ENCODE measurements around the gene MYH9.

MYH9 gene

DNA sequence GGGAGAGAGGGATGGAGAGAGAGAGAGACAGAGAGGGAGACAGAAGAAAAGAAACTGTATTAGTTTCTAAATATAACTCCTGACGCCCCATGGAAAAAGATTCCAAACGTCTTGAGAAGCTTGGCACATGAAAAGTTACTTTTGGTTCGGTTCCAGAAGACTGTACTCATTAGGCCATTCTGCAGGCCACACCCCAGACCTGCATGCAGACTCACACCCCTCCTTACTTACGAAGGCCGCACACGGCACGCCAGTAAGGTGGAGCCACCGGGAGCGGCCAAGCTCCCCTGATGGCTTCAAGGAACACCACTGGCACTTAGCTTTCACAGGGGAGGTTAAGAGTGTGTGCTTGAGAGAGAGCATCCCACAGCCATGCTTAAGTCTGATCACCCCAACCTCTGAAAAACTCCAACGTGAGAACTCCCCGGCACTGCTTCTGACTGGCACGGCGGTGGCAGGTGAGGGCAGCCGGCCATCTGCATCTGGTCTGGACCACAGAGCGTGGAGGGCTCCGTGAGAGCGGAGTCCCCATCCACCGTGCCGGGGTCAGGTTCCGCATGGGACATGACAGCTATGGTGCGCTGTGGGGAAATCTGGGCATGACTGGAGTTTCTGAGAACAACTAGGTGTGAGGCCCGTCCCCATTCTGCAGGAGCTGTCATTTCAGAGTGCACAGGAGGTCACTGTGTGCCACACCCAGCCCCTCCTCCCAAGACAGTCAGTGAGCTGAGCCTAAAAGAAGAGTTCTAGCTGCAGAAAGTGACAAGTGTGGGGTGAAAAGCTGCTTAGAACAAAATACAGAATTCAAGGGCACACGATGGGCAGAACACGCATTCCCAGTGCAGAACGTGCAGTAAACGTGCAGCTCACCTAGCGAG is 62.4 kb downstream of the MYH9 start:
- Histone ChIP-seq H4K20me1 (ENCODE audit: control insufficient read depth, insufficient read depth, low read depth, low read length) (0 out of 2 replicates have a peak, but pooled peaks cover 3% of the 10 kb centered on the region), H3K9me3 (ENCODE audit: control insufficient read depth, insufficient read depth, low read length) (no peaks in the 10 kb centered on the region), H3K4me1 (ENCODE audit: control insufficient read depth, low read length) (peaks cover 19% of the 10 kb centered on the region), H3K4me2 (ENCODE audit: low read length) (no peak overlapping the region), H3K27ac (ENCODE audit: low read depth, low read length) (no peak overlapping the region), H3K4me3 (ENCODE audit: low read length) (no peak overlapping the region), H3K9me2 (replicated peaks; ENCODE audit: control insufficient read depth, low read length) (no peaks in the 10 kb centered on the region), H3K27me3 (ENCODE audit: control insufficient read depth, low read length) (no peaks in the 10 kb centered on the region), H3F3A (ENCODE audit: control insufficient read depth, insufficient read depth) (no peaks in the 10 kb centered on the region), H3K36me3 (ENCODE audit: control insufficient read depth, low read length) (peaks cover 98% of the 10 kb centered on the region), H3K79me2 (ENCODE audit: control insufficient read depth, low read length) (peaks cover 41% of the 10 kb centered on the region)
- no peak for TF ChIP-seq EZH2phosphoT487 (IDR thresholded peaks at IDR 0.05; ENCODE audit: borderline replicate concordance, low read length)
- TF ChIP-seq, protein P1, sequence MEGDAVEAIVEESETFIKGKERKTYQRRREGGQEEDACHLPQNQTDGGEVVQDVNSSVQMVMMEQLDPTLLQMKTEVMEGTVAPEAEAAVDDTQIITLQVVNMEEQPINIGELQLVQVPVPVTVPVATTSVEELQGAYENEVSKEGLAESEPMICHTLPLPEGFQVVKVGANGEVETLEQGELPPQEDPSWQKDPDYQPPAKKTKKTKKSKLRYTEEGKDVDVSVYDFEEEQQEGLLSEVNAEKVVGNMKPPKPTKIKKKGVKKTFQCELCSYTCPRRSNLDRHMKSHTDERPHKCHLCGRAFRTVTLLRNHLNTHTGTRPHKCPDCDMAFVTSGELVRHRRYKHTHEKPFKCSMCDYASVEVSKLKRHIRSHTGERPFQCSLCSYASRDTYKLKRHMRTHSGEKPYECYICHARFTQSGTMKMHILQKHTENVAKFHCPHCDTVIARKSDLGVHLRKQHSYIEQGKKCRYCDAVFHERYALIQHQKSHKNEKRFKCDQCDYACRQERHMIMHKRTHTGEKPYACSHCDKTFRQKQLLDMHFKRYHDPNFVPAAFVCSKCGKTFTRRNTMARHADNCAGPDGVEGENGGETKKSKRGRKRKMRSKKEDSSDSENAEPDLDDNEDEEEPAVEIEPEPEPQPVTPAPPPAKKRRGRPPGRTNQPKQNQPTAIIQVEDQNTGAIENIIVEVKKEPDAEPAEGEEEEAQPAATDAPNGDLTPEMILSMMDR (IDR thresholded peaks at IDR 0.05; ENCODE audit: low read depth, low read length, poor library complexity, severe bottlenecking) = no peak

GRCh38 chr22:36324414-36324813 is 63.4 kb downstream of the MYH9 start:
- Histone ChIP-seq H3F3A (ENCODE audit: control insufficient read depth, insufficient read depth) (no peaks in the 10 kb centered on the region), H3K79me2 (ENCODE audit: control insufficient read depth, low read length) (peaks cover 31% of the 10 kb centered on the region), H3K4me1 (ENCODE audit: control insufficient read depth, low read length) (peaks cover 10% of the 10 kb centered on the region), H3K27ac (ENCODE audit: low read depth, low read length) (no peak overlapping the region), H3K9me3 (ENCODE audit: control insufficient read depth, insufficient read depth, low read length) (no peaks in the 10 kb centered on the region), H3K9me2 (replicated peaks; ENCODE audit: control insufficient read depth, low read length) (no peaks in the 10 kb centered on the region), H3K4me2 (ENCODE audit: low read length) (no peak overlapping the region), H3K4me3 (ENCODE audit: low read length) (no peak overlapping the region), H3K36me3 (ENCODE audit: control insufficient read depth, low read length) (peaks cover 98% of the 10 kb centered on the region), H3K27me3 (ENCODE audit: control insufficient read depth, low read length) (no peaks in the 10 kb centered on the region), H4K20me1 (ENCODE audit: control insufficient read depth, insufficient read depth, low read depth, low read length) (0 out of 2 replicates have a peak, but pooled peaks cover 2% of the 10 kb centered on the region)
- no peak for TF ChIP-seq EZH2phosphoT487 (IDR thresholded peaks at IDR 0.05; ENCODE audit: borderline replicate concordance, low read length)
- TF ChIP-seq, protein P1 (IDR thresholded peaks at IDR 0.05; ENCODE audit: low read depth, low read length, poor library complexity, severe bottlenecking) = no peak

DNA sequence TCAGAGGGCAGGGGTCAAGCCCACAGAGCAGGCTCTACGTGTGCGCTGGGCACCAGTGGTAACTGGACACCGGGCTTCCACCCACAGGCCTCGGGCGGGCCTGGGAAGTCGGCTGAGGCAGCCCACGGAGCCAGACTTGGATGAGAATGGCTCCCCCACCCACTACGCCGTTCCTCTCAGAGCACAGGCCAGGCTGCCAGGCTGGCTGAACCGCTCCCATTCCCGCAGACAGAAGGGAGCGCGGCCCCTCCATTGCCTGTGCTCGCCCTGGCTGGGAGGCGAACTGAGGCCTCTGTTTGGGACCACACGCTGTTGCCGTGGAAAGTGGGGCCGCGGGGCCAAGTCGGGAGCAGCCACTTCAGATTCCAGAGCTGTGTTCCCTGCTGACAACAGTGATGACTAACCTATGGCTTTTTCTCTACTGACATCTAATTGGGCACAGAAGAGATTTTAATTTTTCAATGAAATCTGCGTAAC is 63.9 kb downstream of the MYH9 start:
- Histone ChIP-seq H3K27me3 (ENCODE audit: control insufficient read depth, low read length) (no peaks in the 10 kb centered on the region), H3K4me3 (ENCODE audit: low read length) (no peak overlapping the region), H3K4me2 (ENCODE audit: low read length) (no peak overlapping the region), H3K27ac (ENCODE audit: low read depth, low read length) (no peak overlapping the region), H3K79me2 (ENCODE audit: control insufficient read depth, low read length) (peaks cover 26% of the 10 kb centered on the region), H3K36me3 (ENCODE audit: control insufficient read depth, low read length) (peaks cover 98% of the 10 kb centered on the region), H3K4me1 (ENCODE audit: control insufficient read depth, low read length) (peaks cover 4% of the 10 kb centered on the region), H3K9me3 (ENCODE audit: control insufficient read depth, insufficient read depth, low read length) (no peaks in the 10 kb centered on the region), H3K9me2 (replicated peaks; ENCODE audit: control insufficient read depth, low read length) (no peaks in the 10 kb centered on the region), H3F3A (ENCODE audit: control insufficient read depth, insufficient read depth) (no peaks in the 10 kb centered on the region), H4K20me1 (ENCODE audit: control insufficient read depth, insufficient read depth, low read depth, low read length) (no peaks in the 10 kb centered on the region)
- TF ChIP-seq, protein P1 (IDR thresholded peaks at IDR 0.05; ENCODE audit: low read depth, low read length, poor library complexity, severe bottlenecking) = no peak
- no peak for TF ChIP-seq EZH2phosphoT487 (IDR thresholded peaks at IDR 0.05; ENCODE audit: borderline replicate concordance, low read length)

Data from DOHH2 (cell line).